Hepatic stellate cell (primary cell): Measurements from ENCODE around the gene APBB2.

ENCODE experiments used
- DNase-seq: peaks from one replicate; pipeline ENCODE4 v3.0.0; 2011; ENCODE audit warnings: low spot score

The APBB2 gene

GRCh38 chr4:41214136-41214824, at the start of gene APBB2:
Gene APBB2 (minus strand): TSS chr4:41214542. CDS start chr4:41033254, 181,288 bp downstream.
- DNase-seq, result peak; percentile 96

GRCh38 chr4:41262198-41262597, 47.9 kb upstream of the APBB2 start:
- DNase-seq, result no peak

GRCh38 chr4:41260116-41260733, 45.9 kb upstream of the APBB2 start:
- DNase-seq, result no peak

GRCh38 chr4:41258783-41259182, 44.4 kb upstream of the APBB2 start:
- DNase-seq, result peak; percentile 40

GRCh38 chr4:41257906-41258305, 43.6 kb upstream of the APBB2 start:
- no peak for DNase-seq

GRCh38 chr4:41257257-41257901, 43.0 kb upstream of the APBB2 start:
- peak; percentile 31 for DNase-seq

GRCh38 chr4:41256740-41257256, 42.5 kb upstream of the APBB2 start, which contains the start of gene UCHL1:
Gene UCHL1 (plus strand): TSS chr4:41256928. CDS start chr4:41256977, 49 bp downstream.
- peak; percentile 16 for DNase-seq

- DNase-seq, result peak; percentile 9
These were observed 41.9 kb upstream of the APBB2 start for GRCh38 chr4:41256131-41256739.

- no peak for DNase-seq
These were observed 31.6 kb upstream of the APBB2 start for GRCh38 chr4:41245983-41246382.

GRCh38 chr4:41241919-41242318, 27.6 kb upstream of the APBB2 start:
- DNase-seq, result no peak

GRCh38 chr4:41236508-41236907, 22.2 kb upstream of the APBB2 start:
- DNase-seq, result no peak

GRCh38 chr4:41236032-41236431, 21.7 kb upstream of the APBB2 start:
- no peak for DNase-seq

- DNase-seq, result no peak
These were observed 18.5 kb upstream of the APBB2 start for GRCh38 chr4:41232856-41233255.

GRCh38 chr4:41232406-41232805, 18.1 kb upstream of the APBB2 start:
- DNase-seq, result no peak

GRCh38 chr4:41227902-41228301, 13.6 kb upstream of the APBB2 start:
- DNase-seq, result no peak

GRCh38 chr4:41221850-41222645, 7.7 kb upstream of the APBB2 start:
- no peak for DNase-seq

- no peak for DNase-seq
These were observed 5.1 kb upstream of the APBB2 start for GRCh38 chr4:41219421-41219950.

- DNase-seq, result no peak
These were observed 4.4 kb upstream of the APBB2 start for GRCh38 chr4:41218703-41219102.

GRCh38 chr4:41217374-41217773, 3.0 kb upstream of the APBB2 start:
- DNase-seq, result no peak

- no peak for DNase-seq
These were observed 2.6 kb upstream of the APBB2 start for GRCh38 chr4:41217020-41217333.

GRCh38 chr4:41216294-41217019, 2.1 kb upstream of the APBB2 start:
- peak; percentile 80 for DNase-seq
